ENCODE data around the gene FPGS.

FPGS gene

GRCh38 chr9:127785023-127785932 is 17.4 kb upstream of the FPGS start:
- H3K4me3 ChIP-seq (ENCODE audit: low read depth in 1 of 2, low read length in 2 of 2): peak overlapping the region; percentile 25 to 98; a peak in 3 of 4 replicates
- H3K36me3 ChIP-seq (ENCODE audit: insufficient read depth, low read length): peaks cover 47% of the 10 kb centered on the region
- peak overlapping the region; percentile 94 for H3K9ac ChIP-seq (ENCODE audit: low read depth, low read length)
- H3K27ac ChIP-seq (ENCODE audit: low read length): peak overlapping the region; percentile 85
- H4K20me1 ChIP-seq (ENCODE audit: insufficient read depth, low read length): peaks cover 39% of the 10 kb centered on the region
- H3K27me3 ChIP-seq (ENCODE audit: insufficient read depth, low read length, poor library complexity): no peaks in the 10 kb centered on the region
- H3K9me3 ChIP-seq (ENCODE audit: insufficient read depth, low read length, severe bottlenecking): no peaks in the 10 kb centered on the region
- TF ChIP-seq CTCF (IDR thresholded peaks at IDR 0.05; ENCODE audit: borderline replicate concordance, extremely low read depth, low read length, poor library complexity, severe bottlenecking) (peak; percentile 78), EZH2 (IDR thresholded peaks at IDR 0.05; ENCODE audit: borderline replicate concordance, low read depth, low read length, severe bottlenecking) (no peak)
- peak overlapping the region; percentile 79 for H2AFZ ChIP-seq (ENCODE audit: low read depth, low read length)
- DNase-seq (peak; percentile 90), ATAC-seq (ENCODE audit: insufficient read depth, low read depth) (peak; percentile 60)
- H3K4me1 ChIP-seq (ENCODE audit: insufficient read depth, low read length): peaks cover 41% of the 10 kb centered on the region
- peaks cover 57% of the 10 kb centered on the region for H3K79me2 ChIP-seq (ENCODE audit: insufficient read depth, low read length)
- H3K4me2 ChIP-seq (ENCODE audit: insufficient read depth, low read length): peak overlapping the region; percentile 87

- TF ChIP-seq EZH2 (IDR thresholded peaks at IDR 0.05; ENCODE audit: borderline replicate concordance, low read depth, low read length, severe bottlenecking) (no peak), CTCF (IDR thresholded peaks at IDR 0.05; ENCODE audit: borderline replicate concordance, extremely low read depth, low read length, poor library complexity, severe bottlenecking) (no peak)
- ATAC-seq (ENCODE audit: insufficient read depth, low read depth): peak; percentile 76
- H3K27me3 ChIP-seq (ENCODE audit: insufficient read depth, low read length, poor library complexity): no peaks in the 10 kb centered on the region
- H3K9me3 ChIP-seq (ENCODE audit: insufficient read depth, low read length, severe bottlenecking): no peaks in the 10 kb centered on the region
- peak within 1 kb of the TSS; percentile 79 for H2AFZ ChIP-seq (ENCODE audit: low read depth, low read length)
- H3K36me3 ChIP-seq (ENCODE audit: insufficient read depth, low read length): peaks cover 54% of the 10 kb centered on the region
- peak within 1 kb of the TSS; percentile 88 for H3K27ac ChIP-seq (ENCODE audit: low read length)
- H3K79me2 ChIP-seq (ENCODE audit: insufficient read depth, low read length): peaks cover 55% of the 10 kb centered on the region
- peak within 1 kb of the TSS; percentile 98 for H3K4me3 ChIP-seq (ENCODE audit: low read depth in 1 of 2, low read length in 2 of 2)
- H3K4me2 ChIP-seq (ENCODE audit: insufficient read depth, low read length): peak within 1 kb of the TSS; percentile 87
- H3K4me1 ChIP-seq (ENCODE audit: insufficient read depth, low read length): peaks cover 38% of the 10 kb centered on the region
- H4K20me1 ChIP-seq (ENCODE audit: insufficient read depth, low read length): peaks cover 41% of the 10 kb centered on the region
- peak within 1 kb of the TSS; percentile 94 for H3K9ac ChIP-seq (ENCODE audit: low read depth, low read length)
- peak; percentile 92 for DNase-seq
Observed at GRCh38 chr9:127785933-127786772, 16.5 kb upstream of the FPGS start, which contains the start of gene CDK9. Gene CDK9, plus strand, starts transcription at chr9:127786034. Its CDS starts 115 bp downstream, at chr9:127786149.

GRCh38 chr9:127786773-127787104 is 15.9 kb upstream of the FPGS start:
- H3K4me2 ChIP-seq (ENCODE audit: insufficient read depth, low read length): peak overlapping the region; percentile 87
- H3K27ac ChIP-seq (ENCODE audit: low read length): peak overlapping the region; percentile 88
- peaks cover 40% of the 10 kb centered on the region for H3K4me1 ChIP-seq (ENCODE audit: insufficient read depth, low read length)
- DNase-seq (no peak), ATAC-seq (ENCODE audit: insufficient read depth, low read depth) (no peak)
- H3K27me3 ChIP-seq (ENCODE audit: insufficient read depth, low read length, poor library complexity): no peaks in the 10 kb centered on the region
- H4K20me1 ChIP-seq (ENCODE audit: insufficient read depth, low read length): peaks cover 41% of the 10 kb centered on the region
- TF ChIP-seq EZH2 (IDR thresholded peaks at IDR 0.05; ENCODE audit: borderline replicate concordance, low read depth, low read length, severe bottlenecking) (no peak), CTCF (IDR thresholded peaks at IDR 0.05; ENCODE audit: borderline replicate concordance, extremely low read depth, low read length, poor library complexity, severe bottlenecking) (peak; percentile 64)
- peaks cover 57% of the 10 kb centered on the region for H3K36me3 ChIP-seq (ENCODE audit: insufficient read depth, low read length)
- H2AFZ ChIP-seq (ENCODE audit: low read depth, low read length): no peak overlapping the region
- H3K79me2 ChIP-seq (ENCODE audit: insufficient read depth, low read length): peaks cover 50% of the 10 kb centered on the region
- H3K9ac ChIP-seq (ENCODE audit: low read depth, low read length): peak overlapping the region; percentile 94
- peak overlapping the region; percentile 98 for H3K4me3 ChIP-seq (ENCODE audit: low read depth in 1 of 2, low read length in 2 of 2)
- no peaks in the 10 kb centered on the region for H3K9me3 ChIP-seq (ENCODE audit: insufficient read depth, low read length, severe bottlenecking)

Data from DND-41 (cell line).